IMR-90 (cell line): Measurements from ENCODE around the gene EIF2S2. TPM values are rescaled to one million over a fixed set of nuclear protein-coding genes. Genes with fewer than 3 reads are reported as not detected.

Source experiments
- ATAC-seq: fragments of 200-7000 bp; cut with Tn5 transposase; 2 replicates; pipeline ENCODE4 v1.9.1; 2020; ENCODE audit warnings: low read depth, mild to moderate bottlenecking, moderate library complexity
- BruUV-seq: library from RNA; stranded (reverse); fragments of 400-500 nt; replicated peaks from 2 replicates; lab custom pipeline; 2021; lab: Mats Ljungman, UMichigan
- CTCF ChIA-PET: fragments of 300-600 bp; formaldehyde crosslinking; extraction: SDS; loops from one replicate; lab custom pipeline; 2021; ENCODE audit warnings: antibody characterized with exemption; lab: Yijun Ruan, JAX
- POLR2A ChIA-PET: fragments of 300-600 bp; sonication (Branson Sonifier 250); formaldehyde crosslinking; loops from one replicate; lab custom pipeline; 2022; ENCODE audit warnings: antibody characterized with exemption; ENCODE audit not compliant: unreplicated experiment; lab: Charles Lee
- DNase-seq: peaks from one replicate; pipeline ENCODE4 v3.0.0; 2013
- H2AFZ ChIP-seq: replicated peaks from 2 replicates; pipeline ENCODE3; 2013; ENCODE audit warnings: low read length, mild to moderate bottlenecking; ENCODE audit not compliant: poor library complexity
- H2AK5ac ChIP-seq: 2 replicates; pipeline ENCODE4 v1.6.1; 2013; ENCODE audit warnings: low read depth, low read length, inconsistent platforms
- H2AK9ac ChIP-seq: replicated peaks from 2 replicates; pipeline ENCODE3; 2013; ENCODE audit warnings: mild to moderate bottlenecking, low read depth, low read length, moderate library complexity; ENCODE audit not compliant: poor library complexity
- H2BK120ac ChIP-seq: 2 replicates; pipeline ENCODE4 v1.6.1; 2013; ENCODE audit warnings: low read depth, low read length, inconsistent platforms
- H2BK15ac ChIP-seq: 3 replicates; pipeline ENCODE4 v1.6.1; 2013; ENCODE audit warnings: low read depth, low read length, inconsistent platforms
- H2BK20ac ChIP-seq: 2 replicates; pipeline ENCODE4 v1.6.1; 2013; ENCODE audit warnings: low read depth, mild to moderate bottlenecking, inconsistent platforms, low read length, moderate library complexity
- H2BK5ac ChIP-seq: 2 replicates; pipeline ENCODE4 v1.6.1; 2013; ENCODE audit warnings: mild to moderate bottlenecking, low read depth, low read length, inconsistent platforms; ENCODE audit not compliant: poor library complexity, severe bottlenecking
- H3K14ac ChIP-seq: replicated peaks from 2 replicates; pipeline ENCODE4 v1.6.1; 2013; ENCODE audit warnings: low read depth, low read length, inconsistent platforms
- H3K18ac ChIP-seq: 2 replicates; pipeline ENCODE4 v1.6.1; 2013; ENCODE audit warnings: low read depth, low read length, control low read depth
- H3K23ac ChIP-seq: 2 replicates; pipeline ENCODE4 v1.6.1; 2013; ENCODE audit warnings: low read depth, low read length, inconsistent platforms
- H3K27ac ChIP-seq: 2 replicates; pipeline ENCODE4 v1.5.1; 2013; ENCODE audit warnings: mild to moderate bottlenecking, control low read depth, low read length; ENCODE audit not compliant: insufficient read depth
- H3K27me3 ChIP-seq: 2 replicates; pipeline ENCODE4 v1.6.1; 2013; ENCODE audit warnings: low read length; ENCODE audit not compliant: control insufficient read depth, insufficient read depth
- H3K36me3 ChIP-seq: 2 replicates; pipeline ENCODE4 v1.6.1; 2013; ENCODE audit warnings: low read length, mixed read lengths; ENCODE audit not compliant: control insufficient read depth, insufficient read depth
- H3K4ac ChIP-seq: 2 replicates; pipeline ENCODE4 v1.6.1; 2013; ENCODE audit warnings: low read depth, low read length, inconsistent platforms
- H3K4me1 ChIP-seq: 2 replicates; pipeline ENCODE4 v1.6.1; 2013; ENCODE audit warnings: low read length, mixed read lengths; ENCODE audit not compliant: control insufficient read depth, insufficient read depth
- H3K4me2 ChIP-seq: 2 replicates; pipeline ENCODE4 v1.6.1; 2013; ENCODE audit warnings: low read depth, mild to moderate bottlenecking, control low read depth, low read length, moderate library complexity
- H3K4me3 ChIP-seq: 2 replicates; pipeline ENCODE4 v1.5.1; 2013; ENCODE audit warnings: low read depth, mild to moderate bottlenecking, control low read depth, low read length, moderate library complexity; ENCODE audit not compliant: insufficient read depth
- H3K56ac ChIP-seq: 2 replicates; pipeline ENCODE4 v1.6.1; 2013; ENCODE audit warnings: low read length, inconsistent platforms; ENCODE audit not compliant: insufficient read depth; ENCODE audit errors: extremely low read depth
- H3K79me1 ChIP-seq, 2 experiments: 2 replicates each; pipeline ENCODE4 v1.6.1; 2013; ENCODE audit warnings: low read length in 2 of 2, inconsistent platforms in 1 of 2, low read depth in 1 of 2
- H3K9ac ChIP-seq: 2 replicates; pipeline ENCODE4 v1.6.1; 2013; ENCODE audit warnings: low read depth, low read length, control low read depth
- H3K9me1 ChIP-seq: 2 replicates; pipeline ENCODE4 v1.6.1; 2013; ENCODE audit warnings: low read length, inconsistent platforms; ENCODE audit not compliant: insufficient read depth
- H3K9me3 ChIP-seq: 2 replicates; pipeline ENCODE4 v1.6.1; 2013; ENCODE audit warnings: low read length; ENCODE audit not compliant: control insufficient read depth, insufficient read depth
- H4K20me1 ChIP-seq: 2 replicates; pipeline ENCODE4 v1.6.1; 2013; ENCODE audit warnings: low read length, inconsistent platforms; ENCODE audit not compliant: insufficient read depth
- H4K5ac ChIP-seq: 2 replicates; pipeline ENCODE4 v1.6.1; 2013; ENCODE audit warnings: mild to moderate bottlenecking, low read depth, low read length, control low read depth
- H4K8ac ChIP-seq, 2 experiments: 2 replicates each; pipeline ENCODE4 v1.6.1; 2013; ENCODE audit warnings: low read depth in 2 of 2, low read length in 2 of 2, control low read depth in 1 of 2, inconsistent platforms in 1 of 2
- H4K91ac ChIP-seq: 2 replicates; pipeline ENCODE4 v1.6.1; 2013; ENCODE audit warnings: low read depth, low read length, inconsistent platforms; ENCODE audit not compliant: insufficient read depth
- CEBPB ChIP-seq: IDR thresholded peaks from 2 replicates; pipeline ENCODE4 v1.6.1; 2012; ENCODE audit warnings: low read depth, low read length, improper control_type of control experiment
- ELK1 ChIP-seq: fragments of 150-350 bp; IDR thresholded peaks from 2 replicates; pipeline ENCODE4 v1.6.1; 2016; ENCODE audit warnings: low read depth, mild to moderate bottlenecking, low read length, moderate library complexity, borderline replicate concordance
- FOS ChIP-seq: fragments of 150-350 bp; IDR thresholded peaks from 2 replicates; pipeline ENCODE4 v1.6.1; 2016; ENCODE audit warnings: low read depth, low read length
- MAFK ChIP-seq: IDR thresholded peaks from 2 replicates; pipeline ENCODE4 v1.6.1; 2012; ENCODE audit warnings: low read depth, low read length, improper control_type of control experiment
- RAD21 ChIP-seq: IDR thresholded peaks from 2 replicates; pipeline ENCODE4 v1.6.1; 2012; ENCODE audit warnings: low read length, improper control_type of control experiment
- RFX5 ChIP-seq: IDR thresholded peaks from 2 replicates; pipeline ENCODE4 v1.8.0; 2012; ENCODE audit warnings: low read depth, mild to moderate bottlenecking, low read length, moderate library complexity
- USF2 ChIP-seq: fragments of 150-350 bp; IDR thresholded peaks from 2 replicates; pipeline ENCODE4 v1.6.1; 2017; ENCODE audit warnings: mild to moderate bottlenecking, antibody characterized with exemption, low read length, low read depth
- WGBS, 2 experiments: methylation state at CpG; one replicate each; pipeline versions ENCODE4 v1.1.5 to v1.1.7; 2013; ENCODE audit warnings: missing lambda C conversion rate in 2 of 2; ENCODE audit not compliant: insufficient read length in 1 of 2; ENCODE audit errors: extremely low coverage in 2 of 2; 5-methylcytosine and 5-hydroxymethylcytosine counted together
- dilution Hi-C: fragments of 300-500 bp; cut with HindIII; formaldehyde crosslinking; loops from one replicate; pipeline ENCODE4 v1.14.3; 2018; ENCODE audit warnings: low sequenced_read_pairs; ENCODE audit not compliant: unreplicated experiment
- in situ Hi-C: fragments of 300-500 bp; cut with MboI; formaldehyde crosslinking; loops from 3 replicates; pipeline ENCODE4 v1.14.3; 2019; ENCODE audit warnings: low sequenced_read_pairs, inconsistent platforms, mixed read lengths
- intact Hi-C: fragments of 100-400 bp; cut with micrococcal nuclease; formaldehyde crosslinking; loops from 2 replicates; pipeline ENCODE4 v1.10.0; 2022
- polyA plus RNA-seq, 3 experiments: library from polyadenylated mRNA; depleted of rRNA; stranded (reverse); fragments of >200 nt; gene quantifications; 2 replicates each; pipeline ENCODE4 v1.2.3, GENCODE V29; 2012; ENCODE audit warnings: low replicate concordance in 1 of 3
- total RNA-seq: library from RNA; depleted of rRNA; stranded (reverse); fragments of >200 nt; gene quantifications from 2 replicates; pipeline ENCODE4 v1.2.3, GENCODE V29; 2012

The EIF2S2 gene
- total and polyA plus RNA-seq, 2 of the 4 experiments (the other 2 are of a cell fraction): 61.7 to 66.9 TPM

- CTCF ChIA-PET: interaction anchor here (1.2 kb wide), 1 partner anchor 14 kb away, joined by 5 read pairs; no protein-coding TSS in a partner anchor
- no TSS peak for BruUV-seq
- intact Hi-C loops: no loop called here
Measured at GRCh38 chr20:34083781-34084180, 28.3 kb downstream of the EIF2S2 start.

More at GRCh38 chr20:34083781-34084180, 28.3 kb downstream of the EIF2S2 start:
- Histone ChIP-seq H4K91ac (no peak overlapping the region), H3K4ac (no peak overlapping the region), H2BK20ac (no peak overlapping the region; the same call in 1 of the 2 replicates), H3K4me1 (no peaks in the 10 kb centered on the region), H3K27me3 (no peaks in the 10 kb centered on the region), H3K4me3 (no peak overlapping the region), H3K56ac (no peak overlapping the region), H2BK120ac (no peak overlapping the region), H3K9ac (no peak overlapping the region), H2AFZ (no peak overlapping the region), H2BK15ac (no peak overlapping the region), H3K27ac (no peak overlapping the region), H3K79me1 (peaks cover 40 to 96% of the 10 kb centered on the region in 2 experiments), H2AK9ac (no peak overlapping the region), H3K9me1 (peaks cover 37% of the 10 kb centered on the region), H3K4me2 (no peak overlapping the region), H3K23ac (no peak overlapping the region), H2BK5ac (no peak overlapping the region), H3K36me3 (peaks cover 68% of the 10 kb centered on the region), H4K8ac (no peak overlapping the region), H3K9me3 (no peaks in the 10 kb centered on the region), H4K20me1 (peaks cover 79% of the 10 kb centered on the region), H4K5ac (no peak overlapping the region), H2AK5ac (no peak overlapping the region), H3K18ac (no peak overlapping the region), H3K14ac (no peak overlapping the region; the same call in 1 of the 2 replicates)
- ATAC-seq (no peak), DNase-seq (no peak)
- WGBS, 2 experiments: 100% methylated on average over 2 of the region's 2 CpGs; no CpG with 5 or more reads in 1 of the 2 experiments
- dilution Hi-C loops (no loop called here), in situ Hi-C loops (no loop called here)
- POLR2A ChIA-PET: no interaction called here
- TF ChIP-seq RAD21 (no peak), USF2 (no peak), CEBPB (no peak), ELK1 (no peak), FOS (no peak), MAFK (no peak), RFX5 (no peak)
